ENCODE measurements around the gene LCLAT1.

LCLAT1 gene

DNA sequence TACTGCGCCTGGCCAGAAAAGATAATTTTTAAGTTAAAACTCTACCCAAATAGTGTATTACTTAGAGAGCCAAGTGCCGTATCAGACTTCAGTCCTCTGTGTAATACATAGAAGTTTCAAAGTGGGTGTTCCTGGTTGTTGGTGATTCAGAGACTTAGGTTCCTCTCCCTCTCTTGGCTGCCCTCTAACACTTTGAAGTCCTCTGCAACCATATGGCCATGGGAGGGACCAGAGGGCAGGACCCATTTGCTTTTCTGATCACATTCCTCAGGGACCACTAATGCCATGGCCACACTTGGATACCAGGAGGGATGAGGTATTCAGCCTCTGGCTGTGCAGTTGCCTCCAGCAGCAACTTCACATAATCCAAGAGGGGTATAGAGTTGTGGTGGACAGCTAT lies 228.7 kb downstream of the LCLAT1 start:
- DNase-seq (ENCODE audit: low spot score): no peak

- no peak for DNase-seq (ENCODE audit: low spot score)
These were observed 230.2 kb downstream of the LCLAT1 start for GRCh38 chr2:30677231-30677630.

GRCh38 chr2:30677861-30678385 lies 230.9 kb downstream of the LCLAT1 start:
- DNase-seq (ENCODE audit: low spot score): no peak

DNA sequence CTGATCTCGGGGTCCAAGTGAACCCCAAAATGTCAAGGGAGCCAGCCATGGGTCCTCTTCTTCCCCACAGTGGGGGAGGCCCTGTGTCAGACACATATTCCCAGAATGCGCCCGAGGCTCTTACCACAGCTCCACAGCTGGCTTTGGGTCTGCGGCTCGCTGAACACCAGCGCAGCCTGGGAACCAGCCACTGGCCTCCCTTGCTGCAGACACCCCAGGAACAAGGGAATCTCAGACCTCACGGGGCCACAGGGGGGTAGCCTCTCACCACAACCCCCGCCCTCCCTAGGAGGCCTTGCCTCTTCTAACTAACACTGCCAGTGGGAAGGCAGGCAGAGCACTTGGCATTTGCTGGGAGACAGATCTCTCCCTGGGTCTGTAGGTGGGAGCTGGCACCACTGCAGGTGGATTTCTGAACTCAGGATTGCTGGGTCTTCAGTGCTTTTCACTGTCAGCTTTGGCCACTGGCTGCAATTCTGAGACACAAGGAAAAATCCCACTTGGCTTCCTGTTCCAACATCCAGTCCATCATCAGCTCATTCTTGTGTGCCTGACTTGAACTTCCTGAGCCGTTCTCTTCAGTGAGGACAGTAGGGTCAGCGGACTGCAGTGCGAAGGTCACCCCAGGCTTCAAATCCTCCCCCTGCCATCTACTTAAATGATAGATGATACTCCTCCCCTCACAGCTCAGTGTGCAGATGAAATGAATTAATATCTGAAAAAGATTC lies 231.5 kb downstream of the LCLAT1 start:
- no peak for DNase-seq (ENCODE audit: low spot score)

DNA sequence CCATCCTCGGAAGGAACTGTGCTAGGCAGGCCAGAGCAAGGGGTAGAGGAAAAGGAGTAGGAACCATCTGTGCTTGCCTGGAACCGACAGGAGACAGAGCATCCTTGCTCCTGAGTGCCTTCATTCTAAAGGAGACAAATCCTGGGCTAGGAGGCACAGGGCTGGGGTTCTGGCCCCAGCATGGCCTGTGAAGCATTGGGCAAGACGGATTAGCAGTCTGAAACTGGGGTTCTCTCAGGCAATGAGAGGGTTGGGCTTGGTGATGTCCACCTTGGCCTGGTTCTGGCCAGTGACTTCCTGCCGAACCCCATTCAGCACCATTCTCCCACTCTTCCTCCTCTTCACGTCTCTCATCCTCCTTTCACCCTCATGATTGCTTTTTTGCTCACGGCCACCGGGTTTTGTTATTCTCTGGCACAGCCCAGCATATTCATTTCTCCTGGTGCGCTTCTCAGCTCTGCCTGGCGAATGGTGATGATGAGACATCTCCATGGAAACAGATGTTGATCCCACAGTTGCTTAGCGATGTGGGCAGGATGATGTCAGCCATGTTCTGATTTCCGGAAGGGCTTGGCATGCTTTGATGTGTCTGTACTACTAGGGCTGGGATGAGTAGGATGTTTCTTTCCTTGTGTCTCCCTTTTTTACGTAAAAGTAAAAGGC lies 232.5 kb downstream of the LCLAT1 start:
- DNase-seq (ENCODE audit: low spot score): peak; percentile 61

DNA sequence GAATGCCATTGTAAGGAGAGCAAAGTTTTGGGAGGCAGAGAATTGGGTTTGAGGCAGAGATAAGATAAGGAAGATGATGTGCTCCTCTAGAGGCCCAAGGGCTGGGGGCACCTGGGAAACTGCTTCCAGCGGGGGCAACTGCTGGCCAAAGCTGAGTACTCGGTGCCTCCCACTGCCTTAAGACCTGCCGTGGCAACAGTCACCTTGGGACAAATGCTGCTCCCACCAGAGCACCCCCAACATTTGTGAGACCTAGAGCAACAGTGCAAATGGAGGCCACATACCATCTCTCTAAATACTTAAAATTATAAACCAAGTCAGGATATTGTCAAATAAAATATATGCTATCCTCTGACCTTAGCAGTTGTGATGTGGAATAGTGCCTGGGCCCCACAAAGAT lies 233.1 kb downstream of the LCLAT1 start:
- DNase-seq (ENCODE audit: low spot score): no peak

DNA sequence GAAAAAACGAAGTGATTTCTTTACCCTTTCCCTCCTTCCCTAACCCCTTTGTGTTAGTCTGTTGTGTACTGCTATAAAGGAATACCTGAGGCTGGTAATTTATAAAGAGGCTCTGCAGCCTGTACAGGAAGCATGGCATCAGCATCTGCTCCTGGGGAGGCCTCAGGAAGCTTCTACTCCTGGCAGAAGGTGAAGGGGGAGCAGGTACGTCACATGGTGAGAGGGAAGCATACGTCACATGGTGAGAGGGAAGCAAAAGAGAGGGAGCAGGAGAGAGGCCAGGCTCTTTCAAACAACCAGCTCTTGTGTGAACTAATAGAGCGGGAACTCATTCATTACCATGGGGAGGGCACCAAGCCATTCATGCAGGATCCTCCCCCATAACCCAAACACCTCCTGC lies 234.0 kb downstream of the LCLAT1 start:
- no peak for DNase-seq (ENCODE audit: low spot score)

- DNase-seq (ENCODE audit: low spot score): no peak
These were observed 236.3 kb downstream of the LCLAT1 start for GRCh38 chr2:30683236-30683956.

DNA sequence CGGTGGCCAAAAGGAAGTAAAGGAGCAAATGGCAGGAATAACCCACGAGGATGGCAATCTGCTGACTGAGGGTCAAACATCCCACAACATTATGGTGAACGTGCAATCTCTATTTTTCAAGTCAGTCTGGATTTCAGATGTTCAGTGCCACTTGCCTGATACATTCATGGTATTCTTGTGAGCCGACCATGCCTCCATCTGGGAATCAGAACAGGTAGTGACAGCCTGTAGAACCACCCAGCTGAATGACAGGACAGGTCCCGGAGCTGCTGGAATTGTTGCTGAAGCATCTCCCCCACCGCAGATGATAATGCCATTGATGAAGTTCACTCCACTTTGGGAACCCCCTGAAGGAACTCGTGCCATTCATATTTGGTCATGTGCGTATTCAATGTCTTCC lies 237.0 kb downstream of the LCLAT1 start:
- DNase-seq (ENCODE audit: low spot score): no peak

DNA sequence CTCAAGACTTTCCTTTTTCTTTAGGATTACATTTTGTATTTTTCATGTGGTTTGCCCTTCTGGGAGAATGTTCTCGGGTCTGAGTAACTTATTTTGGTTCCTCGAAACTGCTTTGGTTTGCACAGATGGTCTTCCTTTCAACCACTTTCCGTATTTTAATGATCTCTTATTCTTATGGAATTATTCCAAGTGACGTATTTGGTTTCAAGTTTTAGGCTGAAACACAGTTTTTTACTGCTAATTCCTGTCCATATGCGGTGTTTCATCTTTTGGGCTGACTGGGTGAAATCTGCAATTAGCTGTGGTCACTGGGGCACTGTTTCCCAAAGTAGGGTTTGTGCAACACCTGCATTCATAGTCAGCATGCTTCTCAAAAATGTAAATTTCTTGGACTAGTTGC lies 237.5 kb downstream of the LCLAT1 start:
- no peak for DNase-seq (ENCODE audit: low spot score)

DNA sequence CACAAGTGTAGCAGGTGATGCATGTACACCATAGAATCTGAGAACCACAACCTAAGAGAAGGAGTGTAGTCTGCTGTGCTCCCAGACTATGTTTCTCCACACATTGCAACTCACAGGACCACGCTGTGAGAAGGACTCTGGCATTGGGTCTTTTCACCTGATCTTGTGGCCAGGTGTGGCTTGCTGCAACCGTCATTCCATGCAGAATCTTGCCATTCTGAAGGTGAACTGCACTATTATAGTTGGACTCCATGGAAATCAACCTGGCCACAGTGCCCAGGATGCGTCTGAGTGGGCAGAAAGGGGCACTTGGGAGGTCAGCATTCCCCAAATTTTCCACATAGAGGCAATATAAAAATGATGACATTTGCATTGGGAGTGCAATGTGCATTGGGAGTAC lies 237.9 kb downstream of the LCLAT1 start:
- no peak for DNase-seq (ENCODE audit: low spot score)

DNA sequence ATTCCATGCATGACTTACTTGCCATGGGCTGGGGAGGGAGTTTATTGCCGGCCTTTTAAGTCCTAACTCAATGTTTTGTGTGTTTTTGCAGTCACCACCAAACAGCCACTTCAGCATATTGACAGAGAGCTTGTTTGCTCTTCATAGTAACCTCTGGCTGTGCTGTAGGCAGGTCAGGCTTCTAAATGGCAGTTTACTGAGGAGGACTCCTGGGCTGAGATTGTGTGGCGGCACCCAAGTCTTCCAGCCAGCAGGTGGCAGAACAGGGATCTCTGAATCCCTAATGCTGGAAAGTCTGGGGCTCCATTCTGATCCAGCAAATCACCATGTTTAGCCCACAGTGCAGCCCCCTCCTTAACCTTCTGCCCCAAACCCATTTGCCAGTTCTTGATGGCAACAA lies 239.0 kb downstream of the LCLAT1 start:
- DNase-seq (ENCODE audit: low spot score): no peak

DNA sequence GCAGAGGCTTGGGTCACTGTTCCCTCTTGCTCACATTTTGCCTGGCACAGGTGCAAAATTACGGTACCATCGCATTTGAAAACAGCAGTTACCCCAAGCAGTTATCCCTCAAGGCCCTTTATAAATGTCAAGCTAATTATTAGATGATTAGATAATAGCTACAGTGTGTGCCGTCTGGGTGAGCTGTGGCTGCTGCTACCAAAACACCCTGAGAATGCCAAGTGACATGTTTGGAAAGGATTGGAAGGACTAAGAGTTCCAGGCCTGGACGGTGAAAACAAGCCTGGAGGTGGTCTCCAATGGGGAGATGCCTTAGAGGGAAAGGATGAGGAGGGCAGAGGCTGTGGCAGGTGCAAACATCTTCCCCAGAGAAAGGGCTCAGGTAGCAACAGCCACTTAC lies 239.6 kb downstream of the LCLAT1 start:
- DNase-seq (ENCODE audit: low spot score): no peak

DNA sequence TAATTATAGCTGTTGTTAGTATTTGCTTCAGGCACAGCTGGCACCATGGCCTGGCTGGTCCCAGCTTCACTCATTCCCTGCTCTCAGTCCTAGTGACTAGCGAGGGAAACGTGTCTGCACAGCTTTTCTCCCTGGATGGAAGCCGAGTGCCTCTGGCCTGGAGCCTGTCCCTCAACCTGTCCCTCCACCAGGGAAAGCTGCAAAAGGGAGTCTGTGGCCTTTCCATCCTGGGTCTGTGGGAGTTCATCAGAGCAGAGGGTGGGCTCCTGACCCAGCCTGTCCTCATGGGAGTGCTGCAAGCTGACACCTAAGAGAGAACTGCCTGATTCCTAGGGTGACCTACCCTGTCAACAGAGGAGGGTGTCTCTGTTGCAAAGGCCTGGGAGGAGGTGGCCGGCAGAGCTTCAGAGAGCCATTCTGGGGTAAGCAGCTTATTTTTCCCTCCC lies 241.9 kb downstream of the LCLAT1 start:
- no peak for DNase-seq (ENCODE audit: low spot score)

DNA sequence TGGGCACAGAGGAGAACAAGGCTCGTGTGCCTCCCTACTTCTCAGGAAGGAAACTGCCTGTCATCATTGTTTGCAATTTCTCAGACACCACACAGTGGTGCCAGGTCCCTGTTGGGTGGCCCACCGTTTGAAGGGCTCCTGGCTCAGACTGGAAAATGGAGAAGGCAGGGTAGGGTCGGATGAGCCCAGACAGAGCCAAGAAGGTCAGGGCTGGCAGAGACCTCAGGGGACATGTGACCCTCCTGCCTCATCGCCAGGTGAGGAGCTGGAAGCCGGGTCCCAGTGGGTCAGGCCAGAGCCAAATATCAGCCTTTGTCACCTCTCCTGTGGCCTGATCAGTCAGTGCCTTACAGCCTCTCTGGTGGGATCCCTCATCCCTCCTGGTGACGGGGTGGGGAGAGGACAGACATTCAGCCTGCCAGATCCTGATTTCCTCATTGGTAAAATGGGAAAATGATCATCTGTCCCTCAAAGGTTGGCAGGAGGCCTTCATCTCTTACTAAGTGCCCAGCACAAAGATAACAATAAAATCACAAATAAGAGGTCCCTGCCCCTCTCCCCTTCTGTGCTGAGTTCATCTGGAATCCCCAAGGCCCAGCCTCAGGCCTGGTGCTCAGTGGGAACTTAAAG lies 242.6 kb downstream of the LCLAT1 start:
- no peak for DNase-seq (ENCODE audit: low spot score)

GRCh38 chr2:30690126-30690561 lies 243.1 kb downstream of the LCLAT1 start:
- no peak for DNase-seq (ENCODE audit: low spot score)

GRCh38 chr2:30691091-30691947 lies 244.3 kb downstream of the LCLAT1 start:
- DNase-seq (ENCODE audit: low spot score): no peak

DNA sequence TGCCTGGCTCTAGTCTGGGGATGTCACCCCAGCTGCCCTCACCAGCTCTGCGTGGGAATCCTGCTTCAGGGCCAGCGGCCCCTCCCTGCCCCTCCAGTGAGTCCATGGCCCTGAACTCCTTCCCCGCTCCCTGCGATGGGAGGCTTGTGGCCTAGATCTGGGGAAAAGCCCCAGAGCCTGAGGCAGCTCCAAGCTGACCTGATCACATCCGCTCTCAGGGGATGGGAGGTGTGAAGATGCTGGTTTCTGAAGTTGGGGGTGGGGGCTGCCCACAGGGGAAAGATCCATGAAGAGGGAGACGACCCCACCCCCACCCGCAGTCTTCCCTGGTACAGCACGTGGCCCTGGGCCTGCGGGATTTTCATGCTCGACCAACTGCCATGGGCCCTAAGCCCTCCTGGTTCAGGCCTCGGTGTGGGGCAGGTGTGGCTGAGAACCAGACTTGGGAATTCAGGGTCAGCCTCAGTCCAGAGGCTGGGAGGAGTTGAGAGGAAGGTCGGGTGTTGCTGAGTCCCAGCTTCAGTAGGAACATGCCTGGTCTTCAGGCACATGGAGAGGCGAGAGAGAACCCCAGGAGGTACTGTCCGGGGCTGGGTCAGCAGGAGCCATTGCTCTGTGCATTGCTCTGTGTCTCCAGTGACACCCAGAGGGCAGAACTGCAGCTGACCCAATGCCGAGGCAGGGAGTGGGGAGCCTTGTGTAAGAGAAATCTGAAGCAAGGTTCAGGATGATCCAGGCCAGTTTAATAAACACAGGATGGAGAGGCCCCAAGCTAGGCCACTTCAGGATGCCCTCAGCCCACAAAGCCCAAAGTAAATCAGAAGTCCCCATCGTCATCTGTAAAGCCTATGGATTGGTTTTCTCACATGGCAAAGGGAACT lies 245.1 kb downstream of the LCLAT1 start:
- peak; percentile 41 for DNase-seq (ENCODE audit: low spot score)

DNA sequence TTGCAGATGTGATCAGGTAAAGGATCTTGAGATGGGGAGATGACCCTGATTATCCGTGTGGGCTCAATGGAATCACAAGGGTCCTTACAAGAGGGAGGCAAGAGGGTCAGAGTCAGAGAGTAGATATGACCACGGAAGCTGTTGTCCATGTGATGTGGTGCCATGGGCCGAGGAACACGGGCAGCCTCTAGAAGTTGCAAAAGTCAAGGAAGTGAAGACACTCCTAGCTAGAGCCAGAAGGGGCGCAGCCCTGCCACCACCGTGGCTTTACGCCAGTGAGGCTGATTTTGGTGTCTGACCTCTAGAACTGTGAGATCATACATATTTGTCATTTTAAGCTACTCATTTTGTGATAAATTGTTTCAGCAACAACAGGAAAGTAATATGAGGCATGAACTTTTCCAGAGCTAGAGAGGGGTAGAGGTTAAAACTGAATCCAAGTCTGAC lies 245.8 kb downstream of the LCLAT1 start:
- DNase-seq (ENCODE audit: low spot score): no peak

Data from AG08396 (cell line).